HG02642 (cell line): ENCODE data around the gene MARCOL.
"Not testable (repeated sequence)": the region's sequence is repeated elsewhere in the genome, so short reads cannot be mapped to it uniquely, and the experiment has no call there.

Experiments
- ATAC-seq: cut with Tn5 transposase; IDR thresholded peaks from one replicate; pipeline ENCODE4 v1.9.1; 2021; ENCODE audit warnings: mild to moderate bottlenecking; ENCODE audit not compliant: unreplicated experiment, poor library complexity

MARCOL gene

GRCh38 chr5:148259288-148259687 lies 21.0 kb downstream of the MARCOL start:
- ATAC-seq = no peak

DNA sequence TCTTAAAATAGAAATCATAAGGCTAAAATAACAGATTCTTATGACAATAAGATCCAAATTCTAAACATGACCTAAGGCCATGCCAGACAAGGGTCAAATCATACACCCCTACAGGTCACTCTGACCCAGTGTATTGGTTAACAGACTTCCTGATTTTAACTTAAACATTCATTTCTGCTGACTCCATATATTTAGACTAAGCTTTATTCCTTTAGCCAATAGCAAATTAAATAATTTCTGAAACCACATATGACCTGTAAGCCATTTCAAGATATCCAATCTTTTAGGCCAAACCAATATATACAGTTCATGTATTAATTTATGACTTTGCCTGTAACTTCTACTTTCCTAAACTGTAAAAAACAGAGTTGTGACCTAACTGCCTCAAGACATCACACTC lies 22.9 kb downstream of the MARCOL start:
- no peak for ATAC-seq

DNA sequence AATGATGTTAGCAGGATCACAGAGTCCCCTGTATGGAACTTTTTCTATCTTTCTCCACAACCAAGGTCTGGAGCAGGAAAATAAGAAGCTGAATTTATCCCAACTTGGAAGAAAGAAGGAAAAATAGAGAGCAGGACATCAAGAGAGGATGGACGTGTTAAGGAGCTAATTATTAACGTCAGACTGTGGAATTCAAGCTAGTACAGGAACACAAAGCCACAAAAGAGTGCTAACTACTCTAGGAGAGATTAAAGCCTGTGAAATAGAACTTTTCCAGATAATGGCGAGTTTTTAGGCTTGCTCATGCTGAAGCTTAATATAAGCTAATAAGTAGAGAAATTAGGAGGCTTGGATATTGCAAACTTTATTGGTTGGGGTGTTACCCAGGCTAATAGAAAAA lies 29.6 kb downstream of the MARCOL start:
- no peak for ATAC-seq

GRCh38 chr5:148268566-148268965 lies 30.2 kb downstream of the MARCOL start, which contains the start of gene SPINK13:
SPINK13 (plus strand) TSS chr5:148268794; CDS start chr5:148270073, 1,279 bp downstream.
- no peak for ATAC-seq

- ATAC-seq = not testable (repeated sequence)
Measured at GRCh38 chr5:148275129-148275528, 36.8 kb downstream of the MARCOL start.

DNA sequence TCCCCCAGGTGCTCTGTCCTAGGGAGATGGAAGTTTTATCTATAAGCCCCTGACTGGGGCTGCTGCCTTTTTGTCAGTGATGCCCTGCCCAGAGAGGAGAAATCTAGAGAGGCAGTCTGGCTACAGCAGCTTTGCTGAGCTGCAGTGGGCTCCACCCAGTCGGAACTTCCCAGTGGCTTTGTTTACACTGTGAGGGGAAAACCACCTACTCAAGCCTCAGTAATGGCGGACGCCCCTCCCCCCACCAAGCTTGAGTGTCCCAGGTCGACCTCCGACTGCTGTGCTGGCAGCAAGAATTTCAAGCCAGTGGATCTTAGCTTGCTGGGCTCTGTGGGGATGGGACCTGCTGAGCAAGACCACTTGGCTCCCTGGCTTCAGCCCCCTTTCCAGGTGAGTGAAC lies 42.6 kb downstream of the MARCOL start:
- not testable (repeated sequence) for ATAC-seq

DNA sequence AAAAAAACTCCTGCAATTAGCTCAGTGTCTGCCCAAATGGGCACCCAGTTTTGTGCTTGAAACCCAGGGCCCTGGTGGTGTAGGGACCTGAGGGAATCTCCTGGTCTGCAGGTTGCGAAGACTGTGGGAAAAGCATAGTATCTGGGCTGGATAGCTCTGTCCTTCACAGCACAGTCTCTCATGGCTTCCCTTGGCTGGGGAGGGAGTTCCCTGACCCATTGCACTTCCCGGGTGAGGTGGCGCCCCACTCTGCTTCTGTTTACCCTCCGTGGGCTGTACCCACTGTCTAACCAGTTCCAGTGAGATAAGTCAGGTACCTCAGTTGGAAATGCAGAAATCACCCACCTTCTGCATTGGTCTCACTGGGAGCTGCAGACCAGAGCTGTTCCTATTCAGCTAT lies 43.0 kb downstream of the MARCOL start:
- ATAC-seq = not testable (repeated sequence)

DNA sequence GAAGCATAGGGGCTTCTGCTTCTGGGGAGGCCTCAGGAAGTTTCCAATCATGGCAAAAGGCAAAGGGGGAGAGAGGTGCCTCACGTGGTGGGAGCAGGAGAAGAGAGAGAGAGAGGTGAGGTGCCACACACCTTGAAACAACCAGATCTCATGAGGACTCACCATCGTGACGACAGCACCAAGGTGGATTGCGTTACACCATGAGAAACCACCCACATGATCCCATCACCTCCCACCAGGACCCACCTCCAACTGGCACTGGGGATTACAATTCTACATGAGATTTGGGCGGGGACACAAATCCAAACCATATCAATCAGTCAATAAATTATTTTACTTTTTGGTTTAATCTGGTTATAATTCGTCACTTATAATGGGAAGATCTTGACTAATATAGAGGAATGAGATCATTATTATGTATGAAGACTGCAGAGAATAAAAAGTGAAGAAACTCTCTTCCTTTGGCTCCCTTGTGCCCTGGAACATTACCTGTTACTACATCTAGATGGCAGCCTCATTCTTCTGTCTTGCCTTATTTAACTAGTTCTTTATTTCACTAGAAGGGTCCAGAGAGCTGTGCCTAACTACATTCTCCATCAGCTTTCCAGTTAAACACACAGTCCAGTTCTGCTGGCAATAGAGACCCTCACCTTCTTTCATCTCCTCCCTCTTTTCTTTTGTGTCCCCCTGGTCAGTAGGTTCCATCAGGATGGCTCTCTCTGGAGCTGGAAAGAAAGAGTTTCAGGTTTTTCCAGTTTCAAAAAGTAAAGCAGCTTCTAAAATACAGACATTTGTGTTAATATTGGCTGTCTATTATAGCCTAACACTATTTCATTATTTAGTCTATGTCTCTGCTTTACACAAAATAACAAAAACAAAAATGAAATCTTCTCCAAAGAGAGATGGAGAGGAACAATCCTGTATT lies 52.2 kb downstream of the MARCOL start:
- no peak for ATAC-seq
